ENCODE results near the gene SCG5. TPM values are rescaled to one million over a fixed set of nuclear protein-coding genes. Genes with fewer than 3 reads are reported as not detected.

SCG5 gene
- total RNA-seq, 1 donor from 2014 or later, result 136 TPM

Small RNA genes lying within 50 kb of the gene (small RNA-seq; reads per million reads assigned to genes)
- gene RN7SL286P, result not detected

Other genes with a start within 250 kb of the SCG5 start
- gene GOLGA8K, start 238.4 kb upstream of the SCG5 start, total RNA-seq, result 0.41 TPM
- gene GOLGA8O, start 186.1 kb upstream of the SCG5 start, total RNA-seq, result under 0.01 TPM
- 2.4 TPM for gene GOLGA8N, start 48.3 kb upstream of the SCG5 start, total RNA-seq
- gene ARHGAP11A, start 26.2 kb upstream of the SCG5 start, total RNA-seq, result 11.8 TPM
- gene GREM1, start 76.3 kb downstream of the SCG5 start, total RNA-seq, result 2.4 TPM

Data from frontal cortex (tissue), 1 donor.